Stimulated activated CD4-positive, alpha-beta T cell treated with anti-CD3 and anti-CD28 coated beads, TNF-alpha, amount 100 ng/mL, for 4 hours (primary cell): ENCODE results near the gene GCLC.
A peak's percentile ranks its signal among the peaks of the same experiment; 100 is the strongest.
"Not testable (repeated sequence)": the region's sequence is repeated elsewhere in the genome, so short reads cannot be mapped to it uniquely, and the experiment has no call there.

Source experiments
- DNase-seq, 3 experiments: peaks; one replicate each; pipeline ENCODE4 v3.0.0-alpha.2; 2020; ENCODE audit warnings: low read depth in 3 of 3

Gene GCLC

GRCh38 chr6:53564401-53565065 lies 19.6 kb upstream of the GCLC start:
- DNase-seq: no peak

GRCh38 chr6:53556986-53557715 lies 12.2 kb upstream of the GCLC start:
- no peak for DNase-seq

- not testable (repeated sequence) for DNase-seq
Observed at GRCh38 chr6:53553600-53553999, 8.7 kb upstream of the GCLC start.

- DNase-seq: not testable (repeated sequence)
Observed at GRCh38 chr6:53551681-53552080, 6.8 kb upstream of the GCLC start.

- DNase-seq: peak; percentile 82 to 90 (median 88)
Observed at GRCh38 chr6:53547811-53548496, 3.1 kb upstream of the GCLC start.

GRCh38 chr6:53547166-53547810 lies 2.4 kb upstream of the GCLC start:
- DNase-seq: no peak

- no peak for DNase-seq
Observed at GRCh38 chr6:53546281-53546680, 1.4 kb upstream of the GCLC start.

- DNase-seq: no peak
Observed at GRCh38 chr6:53544217-53544469, 758 bp downstream of the GCLC start.

GRCh38 chr6:53543359-53544216 lies 1.3 kb downstream of the GCLC start:
- no peak for DNase-seq

- DNase-seq: no peak
Observed at GRCh38 chr6:53541900-53542299, 3.0 kb downstream of the GCLC start.

- DNase-seq: no peak
Observed at GRCh38 chr6:53540129-53540692, 4.7 kb downstream of the GCLC start.

- DNase-seq: no peak
Observed at GRCh38 chr6:53539561-53539960, 5.3 kb downstream of the GCLC start.

GRCh38 chr6:53536561-53536960 lies 8.3 kb downstream of the GCLC start:
- DNase-seq: no peak

- DNase-seq: no peak
Observed at GRCh38 chr6:53532942-53533341, 12.0 kb downstream of the GCLC start.

- no peak for DNase-seq
Observed at GRCh38 chr6:53532061-53532797, 12.7 kb downstream of the GCLC start.

GRCh38 chr6:53530780-53531386 lies 14.0 kb downstream of the GCLC start:
- DNase-seq: no peak

GRCh38 chr6:53530346-53530745 lies 14.6 kb downstream of the GCLC start:
- DNase-seq: no peak

GRCh38 chr6:53529324-53530036 lies 15.4 kb downstream of the GCLC start:
- no peak for DNase-seq

GRCh38 chr6:53528107-53528506 lies 16.8 kb downstream of the GCLC start:
- no peak for DNase-seq
